GM19463 (cell line): ENCODE measurements around the gene MGAT4A.
"Not testable (repeated sequence)": the region's sequence is repeated elsewhere in the genome, so short reads cannot be mapped to it uniquely, and the experiment has no call there.

Source experiments
- ATAC-seq: cut with Tn5 transposase; IDR thresholded peaks from one replicate; pipeline ENCODE4 v1.9.1; 2021; ENCODE audit warnings: mild to moderate bottlenecking, moderate library complexity; ENCODE audit not compliant: unreplicated experiment

Gene MGAT4A

DNA sequence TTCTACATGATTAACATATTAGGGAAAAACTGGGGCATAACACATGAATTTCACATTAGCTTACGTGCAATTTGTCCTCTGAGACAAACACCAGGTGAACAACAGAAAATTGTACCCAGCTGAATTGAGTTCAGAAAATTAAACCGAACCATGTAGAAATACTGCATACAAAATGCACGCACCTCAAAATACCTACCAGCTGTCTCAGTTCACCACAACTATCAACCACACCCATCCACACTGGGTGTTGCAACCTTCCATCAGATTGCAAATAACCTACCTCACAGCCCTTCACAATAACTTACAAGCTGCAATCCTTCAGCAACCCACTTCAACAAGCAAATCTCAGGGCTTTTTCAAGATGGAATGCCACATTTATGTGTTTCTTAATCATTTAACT lies 66.6 kb downstream of the MGAT4A start:
- ATAC-seq, result no peak

DNA sequence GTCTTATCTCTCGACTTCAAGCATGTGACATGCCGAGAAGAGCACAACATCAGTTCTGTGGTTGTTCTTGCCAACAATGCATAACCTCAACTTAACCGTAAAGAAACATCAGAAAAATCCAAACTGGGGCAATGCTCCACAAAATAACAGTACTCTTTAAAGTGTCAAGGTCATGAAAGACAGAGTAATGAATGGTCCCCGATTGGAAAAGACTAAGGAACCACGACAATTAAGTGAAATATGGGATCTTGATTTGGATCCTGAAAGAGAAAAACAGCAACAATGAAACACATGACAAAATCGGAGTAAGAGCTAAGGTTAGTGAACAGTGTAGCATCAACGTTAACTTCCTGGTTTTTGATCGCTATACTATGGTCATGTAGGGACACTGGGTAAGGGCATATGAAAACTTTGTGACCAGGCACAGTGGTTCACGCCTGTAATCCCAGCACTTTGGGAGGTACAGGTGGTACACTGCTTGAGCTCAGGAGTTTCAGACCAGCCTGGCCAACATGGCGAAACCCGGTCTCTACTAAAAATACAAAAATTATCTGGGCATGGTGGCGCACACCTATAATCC lies 67.3 kb downstream of the MGAT4A start:
- ATAC-seq, result no peak

DNA sequence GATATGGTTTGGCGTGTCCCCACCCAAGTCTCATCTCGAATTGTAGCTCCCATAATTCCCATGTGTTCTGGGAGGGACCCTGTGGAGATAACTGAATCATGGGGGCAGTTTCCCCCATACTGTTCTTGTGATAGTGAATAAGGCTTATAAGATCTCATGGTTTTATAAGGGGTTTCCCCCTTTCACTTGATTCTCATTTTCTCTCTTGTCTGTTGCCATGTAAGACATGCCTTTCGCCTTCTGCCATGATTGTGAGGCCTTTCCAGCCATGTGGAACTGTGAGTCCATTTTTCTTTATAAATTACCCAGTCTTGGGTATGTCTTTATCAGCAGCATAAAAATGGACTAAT lies 71.5 kb downstream of the MGAT4A start:
- ATAC-seq, result not testable (repeated sequence)

DNA sequence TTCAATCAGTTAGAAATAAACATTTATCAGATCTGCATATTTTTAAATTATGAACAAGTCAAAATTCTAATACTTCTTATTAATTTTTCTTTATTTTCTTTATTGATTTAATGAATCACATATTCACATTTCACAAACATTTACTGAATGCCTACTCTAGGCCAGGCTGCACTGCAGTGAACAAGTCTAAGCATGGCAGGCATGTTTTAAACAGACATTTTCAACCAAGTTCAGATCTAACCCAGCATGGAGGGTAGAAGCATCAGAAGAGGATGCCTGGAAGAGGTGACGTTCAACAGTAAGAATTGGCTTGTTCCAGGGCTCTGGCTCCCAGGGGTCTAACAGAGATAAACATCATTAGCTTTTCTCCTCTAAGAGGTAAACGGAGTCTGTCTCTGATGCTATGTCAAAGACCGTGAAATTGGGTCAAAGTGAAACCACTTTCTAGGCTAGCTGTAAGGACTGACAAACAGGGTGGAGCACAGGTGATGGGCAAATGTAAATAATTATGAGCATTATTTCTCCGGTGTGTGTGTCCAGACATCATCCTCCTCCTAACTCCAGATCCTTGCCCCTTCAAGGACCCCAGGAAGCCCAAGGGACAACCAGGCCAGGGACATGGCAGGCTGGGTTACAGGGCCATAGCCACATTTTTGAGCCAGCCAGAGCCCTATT lies 72.0 kb downstream of the MGAT4A start:
- no peak for ATAC-seq

DNA sequence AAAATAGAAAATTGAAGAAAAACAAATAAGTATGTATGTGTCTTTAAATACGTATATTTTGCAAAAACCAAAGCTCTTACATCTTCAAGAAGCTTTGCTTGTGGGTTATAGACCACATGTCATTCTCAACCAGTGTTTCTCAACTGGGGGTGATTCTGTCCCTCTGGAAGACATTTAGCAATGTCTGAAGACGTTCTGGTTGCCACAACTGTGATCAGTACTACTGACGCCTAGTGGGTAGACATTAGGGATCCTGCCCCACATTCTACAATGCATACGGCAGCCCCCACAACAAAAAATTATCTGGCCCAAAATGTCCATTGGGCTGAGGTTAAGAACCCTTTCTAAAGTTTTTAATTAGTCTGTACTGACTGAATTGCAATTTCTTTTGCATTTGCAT lies 74.1 kb downstream of the MGAT4A start:
- no peak for ATAC-seq

GRCh38 chr2:98654699-98655495 lies 76.0 kb downstream of the MGAT4A start:
- no peak for ATAC-seq

GRCh38 chr2:98650998-98651397 lies 79.9 kb downstream of the MGAT4A start:
- no peak for ATAC-seq

- ATAC-seq, result no peak
Measured at GRCh38 chr2:98649992-98650375, 80.9 kb downstream of the MGAT4A start.

- ATAC-seq, result peak; percentile 83
Measured at GRCh38 chr2:98649135-98649991, 81.6 kb downstream of the MGAT4A start.

DNA sequence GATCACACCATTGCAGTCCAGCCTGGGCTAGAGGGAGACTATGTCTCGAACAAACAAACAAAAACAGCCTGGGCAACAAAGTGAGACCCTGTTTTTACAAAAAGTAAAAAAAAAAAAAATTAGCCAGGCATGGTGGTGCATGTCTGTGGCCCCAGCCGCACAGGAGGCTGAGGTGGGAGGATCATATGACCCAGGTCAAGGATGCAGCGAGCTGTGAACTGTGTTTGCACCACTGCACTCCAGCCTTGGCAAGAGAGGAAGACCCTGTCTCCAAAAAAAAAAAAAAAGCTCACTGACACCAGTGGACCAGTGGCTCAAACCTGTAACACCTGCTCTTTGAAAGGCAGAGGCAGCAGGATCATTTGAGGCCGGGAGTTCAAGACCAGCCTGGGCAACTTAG lies 82.5 kb downstream of the MGAT4A start:
- no peak for ATAC-seq

GRCh38 chr2:98647636-98648035 lies 83.3 kb downstream of the MGAT4A start:
- ATAC-seq, result no peak

DNA sequence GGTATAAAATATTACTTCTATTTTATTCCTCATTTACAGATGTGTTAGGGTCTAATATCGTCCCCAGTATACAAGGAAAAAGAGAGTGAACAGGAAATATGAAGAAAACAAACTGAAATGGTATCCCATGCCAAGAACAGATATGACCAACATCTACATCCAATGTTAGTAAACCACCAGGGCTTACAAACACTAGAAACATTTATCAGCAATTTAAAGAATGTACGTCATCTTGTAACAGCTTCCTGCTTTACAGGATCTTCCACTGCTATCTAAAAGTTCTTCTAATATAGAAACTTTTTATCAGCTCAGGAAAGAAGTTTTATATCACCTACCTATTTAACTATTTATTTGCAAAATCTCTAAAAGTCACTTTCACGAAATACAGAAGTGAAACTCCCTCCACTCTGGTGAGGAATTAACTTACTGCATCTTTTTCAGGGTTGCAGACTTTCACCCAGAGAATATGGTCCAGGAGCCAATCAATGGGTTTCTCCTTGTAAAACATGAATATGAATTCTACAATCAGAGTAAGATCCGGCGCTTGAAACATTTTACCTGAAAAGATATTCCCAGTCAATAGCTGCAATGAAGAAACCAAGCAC lies 87.3 kb downstream of the MGAT4A start:
- no peak for ATAC-seq

DNA sequence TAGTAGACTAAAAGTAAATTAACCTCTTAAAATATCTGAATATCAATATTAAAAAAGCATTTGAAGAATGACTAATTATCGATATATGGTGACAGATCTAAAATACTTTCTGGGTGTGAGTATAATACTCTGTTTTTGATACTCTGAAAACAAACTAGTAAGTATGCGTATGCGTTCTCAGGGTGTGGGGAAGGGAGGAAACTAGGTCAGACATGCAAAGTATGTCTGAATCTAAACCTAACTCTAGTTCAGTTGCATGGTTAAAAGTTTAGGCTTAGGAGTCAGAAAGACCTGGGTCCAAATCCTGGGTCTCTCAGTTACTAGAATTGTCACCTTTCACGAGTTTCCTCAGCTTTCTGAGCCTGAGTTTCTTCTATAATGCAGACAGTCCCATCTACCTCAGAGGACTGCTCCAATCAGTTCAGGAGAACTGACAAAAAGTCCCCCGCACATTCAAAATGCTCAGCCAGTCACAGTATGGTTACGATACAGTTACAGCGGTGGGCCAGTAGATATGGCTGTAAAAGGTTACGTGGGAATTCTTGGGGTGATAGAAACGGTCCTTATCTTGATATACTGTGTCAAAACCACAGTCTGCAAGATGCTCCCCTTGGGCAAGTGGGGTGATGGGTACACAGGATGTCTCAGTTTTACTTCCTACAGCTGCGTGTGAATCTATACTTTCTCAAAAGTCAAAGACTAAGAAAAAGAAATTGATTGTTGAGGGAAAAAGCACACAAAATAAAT lies 93.4 kb downstream of the MGAT4A start:
- no peak for ATAC-seq

- no peak for ATAC-seq
Measured at GRCh38 chr2:98634406-98635092, 96.4 kb downstream of the MGAT4A start.

DNA sequence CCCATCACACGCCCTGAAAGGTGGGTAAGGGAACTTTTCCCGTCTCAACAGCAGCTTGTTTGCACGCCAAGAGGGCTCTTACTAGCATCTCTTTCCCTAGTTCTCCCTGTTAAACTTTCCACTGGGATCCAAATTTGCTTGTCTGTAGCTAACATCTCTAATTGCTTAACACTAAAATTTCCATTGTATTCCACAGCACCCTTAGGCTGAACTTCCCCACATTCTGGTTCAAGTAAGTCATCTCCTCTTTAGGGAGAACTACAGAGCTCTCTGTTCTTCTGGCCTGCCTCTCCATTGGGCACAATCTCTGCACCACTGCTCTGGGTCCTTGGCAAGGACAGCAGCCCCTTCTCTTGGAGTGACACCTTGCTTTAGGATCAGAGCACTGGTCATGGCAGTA lies 98.6 kb downstream of the MGAT4A start:
- ATAC-seq, result no peak

- ATAC-seq, result no peak
Measured at GRCh38 chr2:98623657-98624056, 107.3 kb downstream of the MGAT4A start.

DNA sequence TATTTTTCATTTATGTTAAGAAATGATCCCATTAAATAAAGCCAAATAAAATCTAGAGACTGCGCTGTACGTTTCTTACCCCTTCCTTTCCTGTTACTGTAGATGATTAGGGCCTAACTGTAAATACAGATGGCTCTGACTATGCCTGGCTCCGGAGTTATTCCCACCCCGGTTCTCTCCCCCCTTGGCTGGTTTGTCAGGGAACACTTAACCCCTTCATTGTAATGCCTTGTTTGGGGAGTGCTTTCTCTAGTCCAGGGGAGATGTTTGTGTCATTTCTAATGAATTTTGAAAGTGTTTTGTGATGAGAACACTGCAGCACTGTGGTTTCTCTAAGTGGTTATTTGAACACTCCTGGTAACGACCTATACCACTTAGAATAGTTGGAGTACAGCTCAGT lies 113.8 kb downstream of the MGAT4A start:
- no peak for ATAC-seq

DNA sequence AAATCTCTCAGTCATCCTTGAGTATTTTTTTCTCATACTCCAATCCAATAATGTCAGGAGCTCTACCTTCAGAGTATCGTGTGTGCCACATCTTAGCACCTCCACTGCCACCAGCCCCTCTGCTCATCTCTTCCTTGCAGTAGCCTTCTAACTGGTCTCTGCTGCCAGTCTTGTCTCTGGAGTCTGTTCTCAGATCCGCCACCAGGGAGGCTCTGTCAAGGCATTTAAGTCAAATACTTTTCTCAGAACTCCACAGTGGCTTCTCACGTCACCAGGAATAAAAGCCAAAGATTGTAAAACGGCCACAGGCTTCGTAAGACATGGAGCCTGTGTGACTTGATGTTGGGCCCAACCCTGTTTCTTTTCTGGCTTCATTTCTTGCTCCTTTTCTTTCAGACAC lies 115.5 kb downstream of the MGAT4A start:
- ATAC-seq, result no peak

GRCh38 chr2:98614024-98614739 lies 116.8 kb downstream of the MGAT4A start:
- no peak for ATAC-seq
